GM21825 (cell line): ENCODE measurements around the gene RAB11FIP4.

Experiments used
- ATAC-seq: cut with Tn5 transposase; IDR thresholded peaks from one replicate; pipeline ENCODE4 v1.9.1; 2021; ENCODE audit warnings: mild to moderate bottlenecking, moderate library complexity; ENCODE audit not compliant: unreplicated experiment

RAB11FIP4 gene

GRCh38 chr17:31456814-31457213 is 65.3 kb downstream of the RAB11FIP4 start:
- ATAC-seq, result no peak

GRCh38 chr17:31457391-31458234 is 66.1 kb downstream of the RAB11FIP4 start:
- ATAC-seq, result no peak

GRCh38 chr17:31458829-31459228 is 67.4 kb downstream of the RAB11FIP4 start:
- no peak for ATAC-seq

GRCh38 chr17:31459716-31460115 is 68.2 kb downstream of the RAB11FIP4 start:
- ATAC-seq, result no peak

- ATAC-seq, result no peak
Measured at GRCh38 chr17:31460226-31460721, 68.8 kb downstream of the RAB11FIP4 start.

- ATAC-seq, result no peak
Measured at GRCh38 chr17:31461227-31461810, 69.8 kb downstream of the RAB11FIP4 start.

GRCh38 chr17:31462261-31462660 is 70.8 kb downstream of the RAB11FIP4 start:
- ATAC-seq, result no peak

- no peak for ATAC-seq
Measured at GRCh38 chr17:31466096-31466760, 74.8 kb downstream of the RAB11FIP4 start.

- ATAC-seq, result no peak
Measured at GRCh38 chr17:31467502-31468256, 76.2 kb downstream of the RAB11FIP4 start.

GRCh38 chr17:31469959-31470358 is 78.5 kb downstream of the RAB11FIP4 start:
- ATAC-seq, result no peak

- ATAC-seq, result no peak
Measured at GRCh38 chr17:31470592-31470991, 79.1 kb downstream of the RAB11FIP4 start.

GRCh38 chr17:31472137-31472536 is 80.7 kb downstream of the RAB11FIP4 start:
- no peak for ATAC-seq

- ATAC-seq, result no peak
Measured at GRCh38 chr17:31475378-31476162, 84.1 kb downstream of the RAB11FIP4 start.

- ATAC-seq, result no peak
Measured at GRCh38 chr17:31476525-31477416, 85.3 kb downstream of the RAB11FIP4 start.

- no peak for ATAC-seq
Measured at GRCh38 chr17:31477417-31478055, 86.1 kb downstream of the RAB11FIP4 start.

- ATAC-seq, result no peak
Measured at GRCh38 chr17:31479062-31479408, 87.6 kb downstream of the RAB11FIP4 start.

GRCh38 chr17:31479524-31479923 is 88.0 kb downstream of the RAB11FIP4 start:
- no peak for ATAC-seq

GRCh38 chr17:31480067-31480466 is 88.6 kb downstream of the RAB11FIP4 start:
- no peak for ATAC-seq
